Measurements from ENCODE around the gene STRBP.
A peak's percentile ranks its signal among the peaks of the same experiment; 100 is the strongest.

The STRBP gene

DNA sequence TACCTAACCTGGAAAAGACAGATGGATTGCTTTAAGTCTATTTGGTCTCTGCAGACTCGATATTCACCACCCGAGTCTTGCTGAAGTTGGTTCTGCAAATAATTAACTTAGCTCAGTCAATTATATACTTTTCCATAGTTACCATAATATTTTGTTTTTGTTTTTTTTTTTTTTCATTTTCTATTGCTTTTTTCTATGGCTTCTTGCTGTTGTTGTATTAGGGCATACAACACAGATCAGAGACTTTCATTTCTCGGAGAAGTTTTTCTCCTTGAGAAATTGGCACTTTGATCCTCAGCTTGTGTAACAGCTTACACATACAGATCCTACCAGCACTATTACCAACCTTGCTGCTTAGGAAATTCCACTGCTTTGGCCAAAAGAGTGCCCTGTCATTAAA is 146.9 kb downstream of the STRBP start:
- DNase-seq: no peak

GRCh38 chr9:123120953-123121352 is 147.4 kb downstream of the STRBP start:
- DNase-seq: no peak

DNA sequence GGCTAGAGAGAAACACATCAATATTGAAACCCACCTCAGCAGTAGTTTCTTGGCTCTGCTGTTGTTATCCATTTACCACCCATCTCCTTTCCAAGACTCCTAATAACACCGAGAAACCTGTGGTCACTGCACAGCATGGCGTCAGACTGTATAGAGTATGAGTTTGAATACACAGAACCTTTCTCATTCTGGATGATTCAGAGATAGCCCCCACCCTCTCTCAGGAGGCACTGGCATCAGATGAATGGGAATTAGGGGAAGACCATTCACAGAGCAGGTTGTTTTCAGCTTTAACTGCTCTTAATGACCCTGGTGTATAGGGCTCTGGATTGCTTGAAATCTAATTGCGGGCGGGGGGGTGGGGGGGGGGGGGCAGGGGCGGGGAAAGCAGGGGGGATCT is 148.3 kb downstream of the STRBP start:
- DNase-seq: no peak

- no peak for DNase-seq
Observed at GRCh38 chr9:123119566-123119965, 148.8 kb downstream of the STRBP start.

DNA sequence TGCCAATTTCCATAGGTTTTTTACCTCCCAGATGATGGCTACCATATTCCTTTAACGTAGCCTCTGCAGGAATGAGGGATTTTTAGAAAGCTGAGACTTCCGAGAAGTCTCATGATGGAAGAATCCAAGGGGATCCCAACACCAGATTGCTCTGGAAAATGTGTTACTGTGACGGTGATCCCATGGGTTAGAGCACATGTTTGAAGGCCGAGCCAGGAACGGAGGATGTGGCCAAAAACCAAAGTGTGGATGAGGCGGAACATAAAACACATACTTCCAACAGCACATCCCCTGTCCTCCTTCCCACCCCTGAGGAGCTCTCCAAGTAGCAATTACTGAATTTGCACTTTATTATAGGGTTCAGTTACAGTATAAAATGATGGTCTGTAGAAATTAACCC is 152.3 kb downstream of the STRBP start:
- no peak for DNase-seq

GRCh38 chr9:123115146-123115913 is 153.1 kb downstream of the STRBP start:
- no peak for DNase-seq

- DNase-seq: no peak
Observed at GRCh38 chr9:123113185-123113584, 155.2 kb downstream of the STRBP start.

GRCh38 chr9:123112015-123112975 is 156.1 kb downstream of the STRBP start:
- DNase-seq: no peak

DNA sequence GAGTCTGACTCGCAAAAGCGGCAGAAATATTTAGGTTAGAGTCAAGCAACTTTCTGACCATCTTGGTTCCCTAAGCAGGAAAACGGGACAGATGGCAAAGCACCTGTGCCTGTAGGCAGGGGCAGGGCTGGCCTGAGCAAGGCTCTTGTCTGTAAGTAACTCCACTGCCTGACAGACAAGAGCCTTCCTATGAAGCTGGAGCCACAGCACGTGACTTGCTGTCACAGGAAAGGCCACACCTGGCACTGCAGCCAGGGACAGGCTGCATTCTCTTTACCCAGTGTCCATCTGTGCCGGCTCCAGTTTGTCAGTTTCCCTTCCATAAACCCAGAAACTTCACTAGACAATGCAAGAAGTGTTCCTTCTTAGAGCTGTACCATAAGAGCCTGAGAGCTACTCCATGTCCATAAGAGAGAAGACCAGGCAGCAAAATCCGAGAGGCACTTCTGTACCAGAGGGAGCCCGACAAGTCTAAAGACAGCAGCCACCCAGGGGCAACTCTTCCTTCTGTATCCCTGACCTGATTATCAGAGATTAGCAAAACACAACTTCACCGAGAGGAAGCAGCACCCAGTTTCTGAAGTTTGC is 156.9 kb downstream of the STRBP start:
- DNase-seq: peak; percentile 18 to 30

DNA sequence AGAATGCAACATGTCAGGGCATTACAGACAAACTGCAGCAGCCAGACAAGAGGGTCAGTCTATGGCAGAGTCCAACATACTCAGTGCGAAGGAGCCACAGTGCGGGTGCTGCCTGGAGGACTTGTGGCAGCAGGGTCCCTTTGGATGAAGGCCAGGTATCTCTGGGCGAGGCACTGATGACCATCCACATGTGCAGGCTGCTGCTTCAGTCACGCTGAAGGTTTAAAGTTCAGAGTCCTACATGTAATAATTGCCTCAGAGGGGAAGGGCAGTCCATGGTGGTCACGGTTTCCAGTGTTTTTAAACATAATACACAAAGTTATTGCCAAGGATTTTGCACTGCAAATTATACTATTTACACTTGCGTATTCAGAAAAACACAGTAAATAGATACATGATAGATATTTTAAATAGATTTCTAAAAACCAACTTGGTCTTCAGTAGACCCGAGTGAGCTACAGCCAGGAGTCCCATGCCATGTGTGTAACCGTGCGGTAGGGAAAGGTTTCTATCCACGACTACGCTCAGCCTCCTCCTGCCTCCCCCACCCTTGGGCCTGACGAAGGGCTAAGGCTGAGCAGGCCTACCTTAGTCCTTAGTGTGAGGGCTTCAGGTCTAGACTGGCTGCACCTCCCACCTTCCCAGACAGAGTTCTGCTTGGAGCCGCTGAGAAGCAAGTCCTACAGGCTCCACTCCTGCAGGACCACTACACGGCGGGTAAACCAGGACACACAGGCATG is 158.7 kb downstream of the STRBP start:
- no peak for DNase-seq

- DNase-seq: no peak
Observed at GRCh38 chr9:123108976-123109375, 159.4 kb downstream of the STRBP start.

DNA sequence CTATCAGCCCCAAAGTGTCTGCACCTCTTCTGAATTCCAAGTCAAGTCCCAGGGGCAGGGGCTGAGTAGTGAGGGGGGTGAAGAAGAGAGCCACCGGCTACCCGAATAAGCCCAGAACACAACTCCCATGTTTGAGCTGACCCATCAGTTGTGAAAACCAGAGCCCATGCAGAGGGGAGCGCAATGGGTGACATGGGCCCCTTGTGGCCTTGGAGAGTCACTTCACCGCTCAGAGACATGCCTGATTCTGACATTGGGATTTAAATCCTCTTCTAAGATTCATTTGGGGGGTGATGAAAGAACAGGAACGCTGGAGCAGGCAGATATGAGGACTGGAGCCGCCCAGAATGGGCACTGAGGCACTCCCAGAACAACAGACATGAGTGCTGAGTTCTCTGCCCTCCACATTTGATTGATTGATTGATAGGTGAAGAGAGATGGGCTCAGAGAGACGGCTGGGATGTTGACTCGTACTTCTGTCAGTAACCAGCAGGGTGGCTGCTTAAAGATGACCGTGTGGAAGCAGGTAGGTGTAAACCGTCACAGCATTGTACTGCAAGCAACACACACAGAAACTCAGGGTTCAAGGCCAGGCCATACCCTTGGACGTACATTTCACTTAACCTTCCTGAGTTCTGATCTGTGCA is 160.6 kb downstream of the STRBP start:
- DNase-seq: no peak

GRCh38 chr9:123105490-123105889 is 162.9 kb downstream of the STRBP start:
- no peak for DNase-seq

DNA sequence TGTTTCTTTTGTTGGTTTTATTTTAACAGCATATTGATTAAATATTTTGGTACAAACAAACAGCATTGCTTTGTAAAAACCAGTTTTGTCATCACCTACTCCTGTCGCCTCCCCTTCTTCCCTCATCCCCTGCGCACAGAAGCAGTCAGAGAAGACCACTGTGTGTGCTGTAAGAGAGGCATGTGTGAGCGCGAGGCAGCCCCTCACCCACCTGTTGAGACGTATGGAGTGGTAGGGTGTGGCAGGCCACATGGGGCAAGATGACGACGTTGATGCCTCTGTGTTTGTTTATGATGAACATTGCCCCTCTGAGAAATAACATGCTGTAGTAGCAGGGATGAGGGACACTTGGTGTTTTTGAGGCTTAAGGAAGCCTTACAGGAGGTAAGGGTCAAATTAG is 163.6 kb downstream of the STRBP start:
- DNase-seq: no peak

- no peak for DNase-seq
Observed at GRCh38 chr9:123102375-123103113, 165.8 kb downstream of the STRBP start.

GRCh38 chr9:123099548-123099947 is 168.8 kb downstream of the STRBP start:
- DNase-seq: no peak

DNA sequence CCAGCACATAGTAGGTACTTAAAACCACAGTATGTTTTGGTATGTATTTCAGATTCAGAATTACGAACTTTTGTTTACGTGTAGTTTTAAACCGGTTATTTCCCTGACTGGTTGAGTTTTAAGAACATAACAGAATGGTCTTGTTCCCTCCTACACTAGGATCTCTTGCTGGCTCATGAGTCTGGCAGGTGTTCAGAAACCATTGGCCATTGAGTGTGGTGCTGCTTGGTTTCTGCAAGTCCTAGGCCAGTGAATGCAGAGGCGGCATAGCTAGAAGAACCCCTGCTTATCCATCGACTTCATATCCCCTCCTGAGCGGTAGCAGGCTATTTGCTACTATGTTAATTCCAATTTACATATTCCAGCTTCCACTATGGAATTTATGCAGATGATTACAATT is 169.3 kb downstream of the STRBP start:
- DNase-seq: no peak

- DNase-seq: no peak
Observed at GRCh38 chr9:123098096-123098459, 170.3 kb downstream of the STRBP start.

GRCh38 chr9:123097430-123098095 is 170.8 kb downstream of the STRBP start:
- no peak for DNase-seq

DNA sequence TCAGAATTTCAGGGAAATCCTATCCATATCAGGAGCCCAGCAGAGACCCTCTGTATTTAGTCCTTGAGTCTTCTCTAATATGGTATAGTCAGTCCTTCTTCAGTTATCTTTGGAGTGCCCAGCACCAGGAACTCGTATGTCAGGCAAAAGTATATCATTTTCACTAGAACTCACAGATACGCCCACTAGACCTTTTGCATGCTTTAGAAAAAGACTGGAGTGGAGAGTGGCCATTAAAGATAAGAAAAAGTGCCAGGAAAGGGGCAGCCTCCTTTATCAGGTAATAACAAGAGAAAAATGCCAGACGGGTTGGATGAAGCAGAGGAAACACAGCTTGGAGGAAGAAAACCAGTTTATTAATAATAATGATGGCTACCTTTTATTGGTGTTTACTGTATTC is 171.4 kb downstream of the STRBP start:
- DNase-seq: no peak

GRCh38 chr9:123093141-123093540 is 175.2 kb downstream of the STRBP start:
- DNase-seq: no peak
